GM19099 (cell line): ENCODE measurements around the gene UTP14C.

Experiments
- POLR2A ChIP-seq: IDR thresholded peaks from 3 replicates; pipeline ENCODE4 v1.6.1; 2011; ENCODE audit warnings: low read depth; ENCODE audit not compliant: insufficient read length; ENCODE audit errors: extremely low read depth

The UTP14C gene

GRCh38 chr13:52025475-52026245 lies 1.2 kb downstream of the UTP14C start:
- TF ChIP-seq POLR2A, result no peak

DNA sequence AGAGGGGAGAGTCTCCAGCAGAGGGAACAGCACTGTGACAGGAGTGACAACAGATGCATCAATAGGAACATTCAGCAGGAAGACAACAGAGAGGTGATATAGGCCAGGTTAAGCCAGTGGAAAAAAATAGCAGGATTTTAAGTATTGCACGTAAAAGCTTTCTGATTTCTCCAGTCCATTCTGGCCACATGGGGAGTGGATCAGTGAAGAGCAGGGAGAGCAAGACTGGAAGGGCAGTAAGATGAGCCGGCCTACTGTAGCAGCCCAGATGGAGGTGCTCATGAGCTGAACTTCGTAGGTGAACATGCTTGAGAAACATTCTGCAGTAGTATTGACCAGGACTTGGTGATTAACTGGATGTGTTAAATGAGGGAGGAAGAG lies 1.7 kb downstream of the UTP14C start:
- no peak for TF ChIP-seq POLR2A

GRCh38 chr13:52027832-52028231 lies 3.3 kb downstream of the UTP14C start:
- no peak for TF ChIP-seq POLR2A

- TF ChIP-seq POLR2A, result no peak
Measured at GRCh38 chr13:52029569-52029968, 5.1 kb downstream of the UTP14C start.

- TF ChIP-seq POLR2A, result no peak
Measured at GRCh38 chr13:52033039-52033438, 8.5 kb downstream of the UTP14C start.

DNA sequence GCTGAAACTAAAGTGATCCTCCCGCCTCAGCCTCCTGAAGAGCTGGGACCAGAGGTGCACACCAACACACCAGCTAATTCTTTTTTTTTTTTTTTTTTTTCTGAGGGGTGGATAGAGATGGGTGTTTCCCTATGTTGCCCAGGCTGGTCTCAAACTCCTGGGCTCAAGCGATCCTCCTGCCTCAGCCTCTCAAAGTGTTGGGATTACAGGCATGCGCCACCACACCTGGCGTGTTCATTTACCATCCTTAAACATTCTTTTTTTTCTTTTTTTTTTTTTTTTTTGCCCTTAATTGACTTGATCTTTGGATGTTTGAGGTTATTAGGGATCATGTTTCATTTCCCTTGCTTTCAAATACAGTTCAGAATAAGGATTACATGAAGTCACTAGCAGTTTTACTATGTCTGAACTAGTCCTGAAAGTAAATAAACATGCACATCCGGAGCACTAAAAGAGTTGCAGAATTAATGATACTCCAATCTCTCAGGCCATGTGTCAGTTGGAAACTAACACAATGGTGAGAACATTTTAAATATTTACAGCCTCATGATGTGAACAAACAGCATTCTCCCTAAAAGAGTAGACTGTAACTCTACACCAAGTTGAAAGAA lies 10.2 kb downstream of the UTP14C start:
- no peak for TF ChIP-seq POLR2A

GRCh38 chr13:52036037-52036436 lies 11.5 kb downstream of the UTP14C start:
- no peak for TF ChIP-seq POLR2A

DNA sequence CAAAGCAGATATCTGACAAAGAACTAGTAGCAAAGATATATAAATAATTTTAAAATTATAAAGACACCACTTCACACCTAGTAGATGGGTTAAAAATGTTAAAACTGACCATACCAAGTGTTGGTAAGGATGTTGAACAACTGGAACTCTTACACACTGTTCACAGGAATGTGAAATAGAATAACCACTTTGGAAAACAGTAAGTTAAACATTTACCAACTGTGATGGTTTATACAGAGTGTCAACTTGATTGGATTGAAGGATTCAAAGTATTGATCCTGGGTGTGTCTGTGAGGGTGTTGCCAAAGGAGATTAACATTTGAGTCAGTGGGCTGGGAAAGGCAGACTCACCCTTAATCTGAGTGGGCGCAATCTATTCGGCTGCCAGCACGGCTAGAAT lies 19.2 kb downstream of the UTP14C start:
- no peak for TF ChIP-seq POLR2A

DNA sequence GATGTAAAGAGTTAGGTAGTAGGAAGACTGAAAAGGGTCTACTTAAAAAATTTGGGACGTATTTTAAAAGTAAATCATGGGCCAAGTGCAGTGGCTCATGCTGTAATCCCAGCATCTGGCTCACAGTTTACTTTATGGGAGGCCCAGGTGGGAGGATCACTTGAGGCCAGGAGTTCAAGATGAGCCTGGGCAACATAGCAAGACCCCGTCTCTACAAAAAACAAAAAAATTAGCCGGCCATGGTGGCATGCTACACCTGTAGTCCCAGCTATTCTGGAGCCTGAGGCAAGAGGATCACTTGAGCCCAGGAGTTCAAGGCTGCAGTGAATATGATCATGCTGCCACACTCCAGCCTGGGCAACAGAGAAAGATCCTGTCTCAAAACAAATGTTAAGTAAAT lies 23.0 kb downstream of the UTP14C start:
- no peak for TF ChIP-seq POLR2A

GRCh38 chr13:52048516-52048915 lies 24.0 kb downstream of the UTP14C start:
- TF ChIP-seq POLR2A, result no peak

GRCh38 chr13:52051400-52051799 lies 26.9 kb downstream of the UTP14C start:
- TF ChIP-seq POLR2A, result no peak

DNA sequence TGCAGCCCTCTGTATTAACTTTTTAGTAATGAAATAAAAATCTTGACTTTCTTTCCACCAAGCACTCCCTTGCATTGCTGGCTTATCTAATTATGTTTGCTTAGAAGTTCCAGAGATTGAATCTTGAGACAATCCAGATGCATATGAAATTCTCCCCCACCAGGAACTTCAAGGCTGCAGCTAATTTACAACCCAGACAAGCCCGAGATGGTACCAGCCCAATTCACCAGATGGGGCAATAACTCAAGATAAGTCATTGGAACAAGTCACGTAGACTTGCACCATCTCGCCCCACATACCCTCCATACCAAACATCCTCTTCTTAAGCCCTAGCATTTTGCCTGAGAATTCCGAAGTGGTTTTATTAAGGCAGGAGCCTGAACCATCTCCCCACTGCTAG lies 29.0 kb downstream of the UTP14C start:
- no peak for TF ChIP-seq POLR2A

- TF ChIP-seq POLR2A, result no peak
Measured at GRCh38 chr13:52061587-52061986, 37.1 kb downstream of the UTP14C start.

GRCh38 chr13:52067237-52067636 lies 42.7 kb downstream of the UTP14C start:
- TF ChIP-seq POLR2A, result no peak

GRCh38 chr13:52070929-52071523 lies 46.5 kb downstream of the UTP14C start:
- no peak for TF ChIP-seq POLR2A
